ENCODE results near the gene CP. TPM values are rescaled to one million over a fixed set of nuclear protein-coding genes. Genes with fewer than 3 reads are reported as not detected.

The CP gene
- polyA plus RNA-seq, 1 donor (not counting 4 experiments of a cell fraction or from before 2014, with no cell fraction given): 0.03 TPM

DNA sequence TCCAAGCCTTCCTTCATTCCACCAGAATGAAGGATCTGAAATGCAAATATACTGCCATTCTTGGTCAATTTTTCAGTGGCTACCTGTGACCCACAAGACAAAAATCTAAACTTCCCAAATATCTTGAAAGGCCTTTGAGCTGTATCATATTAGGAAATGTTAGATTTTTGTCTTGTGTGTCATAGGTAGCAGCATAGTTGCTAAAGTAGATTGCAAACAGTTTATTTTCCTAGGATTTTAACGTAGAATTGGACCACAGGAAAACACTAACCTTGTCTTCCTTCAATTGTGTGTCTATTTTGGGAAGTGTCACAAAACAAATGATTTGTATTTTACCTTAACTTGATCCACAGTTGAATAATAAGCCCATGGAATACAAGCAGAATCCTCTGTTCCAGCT, 42.4 kb downstream of the CP start:
- H3K4me1 ChIP-seq (ENCODE audit: control insufficient read depth, extremely low read depth, insufficient read depth, low read length): no peaks in the 10 kb centered on the region
- H3K27me3 ChIP-seq (ENCODE audit: control insufficient read depth, extremely low read depth, insufficient read depth, low read length): no peaks in the 10 kb centered on the region
- DNase-seq (ENCODE audit: low read depth, low spot score) (no peak), FAIRE-seq (no peak)
- no peaks in the 10 kb centered on the region for H4K20me1 ChIP-seq (ENCODE audit: control insufficient read depth, extremely low read depth, insufficient read depth, low read length)
- no peaks in the 10 kb centered on the region for H3K9me3 ChIP-seq (ENCODE audit: control insufficient read depth, low read depth, low read length)
- peaks cover 0 to 1% of the 10 kb centered on the region in 2 experiments for H3K36me3 ChIP-seq (ENCODE audit: control insufficient read depth in 2 of 2, extremely low read depth in 1 of 2, insufficient read depth in 2 of 2, low read length in 2 of 2)
- H3K79me2 ChIP-seq (ENCODE audit: control insufficient read depth, insufficient read depth, low read length): no peaks in the 10 kb centered on the region
- no peak overlapping the region for H2AFZ ChIP-seq (ENCODE audit: control insufficient read depth, low read length)
- H3K27ac ChIP-seq (ENCODE audit: control insufficient read depth, insufficient read depth, low read length): no peak overlapping the region
- dilution Hi-C loops (cut with MboI; ENCODE audit: extremely low pct_ligation_motif_present, low sequenced_read_pairs): no loop called here
- no peaks in the 10 kb centered on the region for H3K9me1 ChIP-seq (ENCODE audit: control insufficient read depth, extremely low read depth, insufficient read depth, low read length)
- TF ChIP-seq, protein P1, sequence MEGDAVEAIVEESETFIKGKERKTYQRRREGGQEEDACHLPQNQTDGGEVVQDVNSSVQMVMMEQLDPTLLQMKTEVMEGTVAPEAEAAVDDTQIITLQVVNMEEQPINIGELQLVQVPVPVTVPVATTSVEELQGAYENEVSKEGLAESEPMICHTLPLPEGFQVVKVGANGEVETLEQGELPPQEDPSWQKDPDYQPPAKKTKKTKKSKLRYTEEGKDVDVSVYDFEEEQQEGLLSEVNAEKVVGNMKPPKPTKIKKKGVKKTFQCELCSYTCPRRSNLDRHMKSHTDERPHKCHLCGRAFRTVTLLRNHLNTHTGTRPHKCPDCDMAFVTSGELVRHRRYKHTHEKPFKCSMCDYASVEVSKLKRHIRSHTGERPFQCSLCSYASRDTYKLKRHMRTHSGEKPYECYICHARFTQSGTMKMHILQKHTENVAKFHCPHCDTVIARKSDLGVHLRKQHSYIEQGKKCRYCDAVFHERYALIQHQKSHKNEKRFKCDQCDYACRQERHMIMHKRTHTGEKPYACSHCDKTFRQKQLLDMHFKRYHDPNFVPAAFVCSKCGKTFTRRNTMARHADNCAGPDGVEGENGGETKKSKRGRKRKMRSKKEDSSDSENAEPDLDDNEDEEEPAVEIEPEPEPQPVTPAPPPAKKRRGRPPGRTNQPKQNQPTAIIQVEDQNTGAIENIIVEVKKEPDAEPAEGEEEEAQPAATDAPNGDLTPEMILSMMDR (optimal IDR thresholded peaks at IDR 0.05 in 1 of 3, IDR thresholded peaks at IDR 0.05 in 1 of 3, conservative IDR thresholded peaks at IDR 0.05 in 1 of 3; ENCODE audit: extremely low read depth in 1 of 3, insufficient read depth in 2 of 3, low read length in 3 of 3): no peak
- TF ChIP-seq EZH2 (IDR thresholded peaks at IDR 0.05; ENCODE audit: low read length): no peak
- no peak overlapping the region for H3K4me2 ChIP-seq (ENCODE audit: control insufficient read depth, extremely low read depth, insufficient read depth, low read depth, low read length)
- H3K4me3 ChIP-seq (ENCODE audit: control insufficient read depth in 2 of 3, extremely low read depth in 1 of 3, insufficient read depth in 2 of 3, low read depth in 1 of 3, low read length in 3 of 3): no peak overlapping the region
- H3K9ac ChIP-seq (ENCODE audit: control insufficient read depth, extremely low read depth, insufficient read depth, low read length): no peak overlapping the region

DNA sequence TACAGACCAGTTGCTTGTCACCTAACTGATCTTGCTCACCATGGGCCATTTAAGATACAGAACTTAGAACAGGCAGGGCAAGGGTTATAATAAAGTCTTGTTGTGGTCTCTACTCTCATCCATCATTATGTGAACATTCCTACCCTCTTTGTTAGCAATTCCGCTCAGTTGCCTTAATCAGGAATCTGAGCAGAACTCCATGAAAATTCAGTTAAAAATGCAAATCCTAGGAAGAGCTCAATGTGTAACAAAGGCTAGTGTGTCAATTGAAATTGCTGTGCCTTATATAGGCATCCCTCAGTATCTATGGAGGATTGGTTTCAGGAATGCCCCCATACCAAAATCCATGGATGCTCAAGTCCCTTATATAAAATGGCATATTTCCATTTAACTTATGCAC, 44.5 kb downstream of the CP start:
- no peaks in the 10 kb centered on the region for H3K9me3 ChIP-seq (ENCODE audit: control insufficient read depth, low read depth, low read length)
- H3K4me3 ChIP-seq (ENCODE audit: control insufficient read depth in 2 of 3, extremely low read depth in 1 of 3, insufficient read depth in 2 of 3, low read depth in 1 of 3, low read length in 3 of 3): no peak overlapping the region
- no peak overlapping the region for H3K9ac ChIP-seq (ENCODE audit: control insufficient read depth, extremely low read depth, insufficient read depth, low read length)
- H3K4me1 ChIP-seq (ENCODE audit: control insufficient read depth, extremely low read depth, insufficient read depth, low read length): no peaks in the 10 kb centered on the region
- H3K9me1 ChIP-seq (ENCODE audit: control insufficient read depth, extremely low read depth, insufficient read depth, low read length): no peaks in the 10 kb centered on the region
- DNase-seq (ENCODE audit: low read depth, low spot score) (no peak), FAIRE-seq (no peak)
- dilution Hi-C loops (cut with MboI; ENCODE audit: extremely low pct_ligation_motif_present, low sequenced_read_pairs): no loop called here
- H3K27me3 ChIP-seq (ENCODE audit: control insufficient read depth, extremely low read depth, insufficient read depth, low read length): no peaks in the 10 kb centered on the region
- no peak overlapping the region for H3K4me2 ChIP-seq (ENCODE audit: control insufficient read depth, extremely low read depth, insufficient read depth, low read depth, low read length)
- no peaks in the 10 kb centered on the region for H3K79me2 ChIP-seq (ENCODE audit: control insufficient read depth, insufficient read depth, low read length)
- no peaks in the 10 kb centered on the region for H4K20me1 ChIP-seq (ENCODE audit: control insufficient read depth, extremely low read depth, insufficient read depth, low read length)
- no peak overlapping the region for H2AFZ ChIP-seq (ENCODE audit: control insufficient read depth, low read length)
- H3K27ac ChIP-seq (ENCODE audit: control insufficient read depth, insufficient read depth, low read length): no peak overlapping the region
- peaks cover 0 to 1% of the 10 kb centered on the region in 2 experiments for H3K36me3 ChIP-seq (ENCODE audit: control insufficient read depth in 2 of 2, extremely low read depth in 1 of 2, insufficient read depth in 2 of 2, low read length in 2 of 2)
- TF ChIP-seq, protein P1 (optimal IDR thresholded peaks at IDR 0.05 in 1 of 3, IDR thresholded peaks at IDR 0.05 in 1 of 3, conservative IDR thresholded peaks at IDR 0.05 in 1 of 3; ENCODE audit: extremely low read depth in 1 of 3, insufficient read depth in 2 of 3, low read length in 3 of 3): no peak
- TF ChIP-seq EZH2 (IDR thresholded peaks at IDR 0.05; ENCODE audit: low read length): no peak

Measured in keratinocyte (primary cell).